ENCODE data around the gene ACTRT2. TPM values are rescaled to one million over a fixed set of nuclear protein-coding genes. Genes with fewer than 3 reads are reported as not detected.

Gene ACTRT2
- total and polyA plus RNA-seq, 10 of the 15 experiments (the other 5 are each of a cell fraction or from before 2014, with no cell fraction given) = not detected

DNA sequence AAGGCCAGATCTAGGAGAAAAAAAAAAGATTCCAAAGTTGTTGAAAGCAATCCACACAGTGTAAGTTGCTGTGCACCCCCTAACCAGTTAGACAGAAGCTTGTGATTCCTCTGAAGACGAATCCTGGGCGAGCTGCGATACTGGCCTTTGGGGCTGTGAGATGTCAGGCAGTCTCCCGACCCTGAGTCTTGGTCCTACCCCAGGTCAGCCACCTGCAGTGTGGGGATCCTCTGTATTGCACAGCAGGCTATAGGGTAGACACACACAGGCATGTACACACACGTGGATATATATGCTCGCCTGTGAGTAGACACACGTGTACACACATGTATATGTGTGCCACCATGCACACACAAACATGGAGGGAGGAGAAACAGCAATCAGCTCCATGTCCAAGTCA is 12.9 kb downstream of the ACTRT2 start (continued):
- TF ChIP-seq, protein P1, sequence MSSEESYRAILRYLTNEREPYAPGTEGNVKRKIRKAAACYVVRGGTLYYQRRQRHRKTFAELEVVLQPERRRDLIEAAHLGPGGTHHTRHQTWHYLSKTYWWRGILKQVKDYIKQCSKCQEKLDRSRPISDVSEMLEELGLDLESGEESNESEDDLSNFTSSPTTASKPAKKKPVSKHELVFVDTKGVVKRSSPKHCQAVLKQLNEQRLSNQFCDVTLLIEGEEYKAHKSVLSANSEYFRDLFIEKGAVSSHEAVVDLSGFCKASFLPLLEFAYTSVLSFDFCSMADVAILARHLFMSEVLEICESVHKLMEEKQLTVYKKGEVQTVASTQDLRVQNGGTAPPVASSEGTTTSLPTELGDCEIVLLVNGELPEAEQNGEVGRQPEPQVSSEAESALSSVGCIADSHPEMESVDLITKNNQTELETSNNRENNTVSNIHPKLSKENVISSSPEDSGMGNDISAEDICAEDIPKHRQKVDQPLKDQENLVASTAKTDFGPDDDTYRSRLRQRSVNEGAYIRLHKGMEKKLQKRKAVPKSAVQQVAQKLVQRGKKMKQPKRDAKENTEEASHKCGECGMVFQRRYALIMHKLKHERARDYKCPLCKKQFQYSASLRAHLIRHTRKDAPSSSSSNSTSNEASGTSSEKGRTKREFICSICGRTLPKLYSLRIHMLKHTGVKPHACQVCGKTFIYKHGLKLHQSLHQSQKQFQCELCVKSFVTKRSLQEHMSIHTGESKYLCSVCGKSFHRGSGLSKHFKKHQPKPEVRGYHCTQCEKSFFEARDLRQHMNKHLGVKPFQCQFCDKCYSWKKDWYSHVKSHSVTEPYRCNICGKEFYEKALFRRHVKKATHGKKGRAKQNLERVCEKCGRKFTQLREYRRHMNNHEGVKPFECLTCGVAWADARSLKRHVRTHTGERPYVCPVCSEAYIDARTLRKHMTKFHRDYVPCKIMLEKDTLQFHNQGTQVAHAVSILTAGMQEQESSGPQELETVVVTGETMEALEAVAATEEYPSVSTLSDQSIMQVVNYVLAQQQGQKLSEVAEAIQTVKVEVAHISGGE (CRISPR knock-in tag; IDR thresholded peaks at IDR 0.05) = no peak
- TF ChIP-seq, protein P2, sequence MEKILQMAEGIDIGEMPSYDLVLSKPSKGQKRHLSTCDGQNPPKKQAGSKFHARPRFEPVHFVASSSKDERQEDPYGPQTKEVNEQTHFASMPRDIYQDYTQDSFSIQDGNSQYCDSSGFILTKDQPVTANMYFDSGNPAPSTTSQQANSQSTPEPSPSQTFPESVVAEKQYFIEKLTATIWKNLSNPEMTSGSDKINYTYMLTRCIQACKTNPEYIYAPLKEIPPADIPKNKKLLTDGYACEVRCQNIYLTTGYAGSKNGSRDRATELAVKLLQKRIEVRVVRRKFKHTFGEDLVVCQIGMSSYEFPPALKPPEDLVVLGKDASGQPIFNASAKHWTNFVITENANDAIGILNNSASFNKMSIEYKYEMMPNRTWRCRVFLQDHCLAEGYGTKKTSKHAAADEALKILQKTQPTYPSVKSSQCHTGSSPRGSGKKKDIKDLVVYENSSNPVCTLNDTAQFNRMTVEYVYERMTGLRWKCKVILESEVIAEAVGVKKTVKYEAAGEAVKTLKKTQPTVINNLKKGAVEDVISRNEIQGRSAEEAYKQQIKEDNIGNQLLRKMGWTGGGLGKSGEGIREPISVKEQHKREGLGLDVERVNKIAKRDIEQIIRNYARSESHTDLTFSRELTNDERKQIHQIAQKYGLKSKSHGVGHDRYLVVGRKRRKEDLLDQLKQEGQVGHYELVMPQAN (conservative IDR thresholded peaks at IDR 0.05) = no peak

DNA sequence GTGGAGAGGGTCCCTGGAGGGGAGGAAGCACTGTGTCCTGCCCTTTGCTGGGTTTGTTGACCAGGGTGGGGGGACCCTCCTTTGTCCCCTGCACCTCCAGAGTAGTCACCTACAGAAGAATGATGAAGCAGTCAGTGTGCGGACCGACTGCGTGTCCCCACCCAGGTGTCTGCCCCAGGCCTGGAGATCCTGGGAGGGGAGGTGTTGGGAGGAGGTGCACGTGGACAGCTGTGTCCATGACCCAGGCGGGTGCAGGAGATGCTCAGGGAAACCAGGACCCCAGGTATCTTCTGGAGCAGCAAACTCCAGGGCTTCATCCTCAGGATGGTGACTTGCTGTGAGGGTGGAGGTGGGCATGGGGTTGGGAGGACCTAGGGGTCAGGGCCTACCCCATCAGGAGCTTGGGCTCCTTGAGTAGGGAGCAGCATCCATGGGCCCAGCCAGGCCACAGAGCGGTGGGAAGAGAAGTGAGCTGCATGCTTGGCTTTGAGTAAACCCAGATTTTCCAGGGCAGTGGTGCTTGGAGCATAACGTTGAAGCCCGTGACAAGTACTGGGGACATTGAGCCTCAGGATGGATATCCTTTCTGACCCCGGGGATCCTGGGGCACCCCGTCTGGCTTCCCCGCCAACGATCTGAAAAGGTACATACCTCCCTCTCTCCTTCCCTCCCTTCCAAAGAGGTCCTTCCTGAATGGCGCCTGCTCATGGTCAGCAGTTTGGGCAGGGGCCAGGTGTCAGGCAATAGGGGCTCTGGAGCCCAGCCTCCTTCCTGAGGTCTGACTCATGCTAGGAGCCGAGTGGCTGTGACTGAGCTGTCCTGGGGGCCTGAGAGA is 13.7 kb downstream of the ACTRT2 start:
- SMC1A ChIA-PET (ENCODE audit: uncharacterized antibody, unreplicated experiment) = no interaction called here
- H3K27ac ChIP-seq (ENCODE audit: control insufficient read depth, insufficient read depth) = no peak overlapping the region
- RAD21 ChIA-PET (ENCODE audit: unreplicated experiment) = no interaction called here
- H3K79me2 ChIP-seq (ENCODE audit: control insufficient read depth, insufficient read depth, low read length) = no peaks in the 10 kb centered on the region
- DNase-seq (ENCODE audit: low read depth, low spot score) (no peak), ATAC-seq (no peak), FAIRE-seq (no peak)
- WGBS (ENCODE audit: insufficient coverage, insufficient replicate concordance, low lambda C conversion rate, missing lambda C conversion rate) = 31% methylated on average over 14 of the region's 14 CpGs
- H3K36me3 ChIP-seq (ENCODE audit: control insufficient read depth in 2 of 2, insufficient read depth in 2 of 2, low read length in 1 of 2) = no peaks in the 10 kb centered on the region
- intact Hi-C loops (cut with micrococcal nuclease; ENCODE audit: unreplicated experiment) = no loop called here
- H3K27me3 ChIP-seq (replicated peaks in 1 of 2; ENCODE audit: control insufficient read depth in 2 of 2, insufficient read depth in 2 of 2, low read length in 1 of 2) = no peaks in the 10 kb centered on the region
- no peak overlapping the region for H3K4me3 ChIP-seq
- no peak overlapping the region for H3K4me2 ChIP-seq (ENCODE audit: control insufficient read depth, insufficient read depth)
- in situ Hi-C loops (cut with MboI) = no loop called here
- POLR2A ChIA-PET = no interaction called here
- no peak overlapping the region for H3K9ac ChIP-seq (ENCODE audit: control insufficient read depth, insufficient read depth, low read length)
- CTCF ChIA-PET = interaction anchor here (0.6 kb wide), 1 partner anchor 21 kb away, joined by 3 read pairs; no protein-coding TSS in a partner anchor
- no peaks in the 10 kb centered on the region for H4K20me1 ChIP-seq (ENCODE audit: control insufficient read depth, insufficient read depth)
- no peaks in the 10 kb centered on the region for H3K9me3 ChIP-seq (replicated peaks; ENCODE audit: control insufficient read depth, insufficient read depth, low read length)
- no TSS peak for BruUV-seq (replicated peaks)
- H3K4me1 ChIP-seq (ENCODE audit: control insufficient read depth, insufficient read depth, low read length) = no peaks in the 10 kb centered on the region
- no peak overlapping the region for H2AFZ ChIP-seq (ENCODE audit: control insufficient read depth, low read depth, low read length)
- TF ChIP-seq, protein P3, sequence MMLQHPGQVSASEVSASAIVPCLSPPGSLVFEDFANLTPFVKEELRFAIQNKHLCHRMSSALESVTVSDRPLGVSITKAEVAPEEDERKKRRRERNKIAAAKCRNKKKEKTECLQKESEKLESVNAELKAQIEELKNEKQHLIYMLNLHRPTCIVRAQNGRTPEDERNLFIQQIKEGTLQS (IDR thresholded peaks at IDR 0.05; ENCODE audit: borderline replicate concordance, extremely low read depth, low read depth, low read length) = no peak
- TF ChIP-seq MEF2A (IDR thresholded peaks at IDR 0.05; ENCODE audit: insufficient read depth, low read depth, low read length) (no peak), ZBED1 (IDR thresholded peaks at IDR 0.05; ENCODE audit: borderline replicate concordance) (no peak), CBX3 (IDR thresholded peaks at IDR 0.05; ENCODE audit: borderline replicate concordance, low read depth) (no peak), ZNF622 (IDR thresholded peaks at IDR 0.05) (no peak), MEF2B (IDR thresholded peaks at IDR 0.05; ENCODE audit: partially characterized antibody, poor library complexity, severe bottlenecking) (no peak), ZZZ3 (IDR thresholded peaks at IDR 0.05; ENCODE audit: control insufficient read depth, insufficient read length, low read depth) (no peak), SPI1 (IDR thresholded peaks at IDR 0.05; ENCODE audit: borderline replicate concordance, insufficient read depth, low read depth, low read length) (no peak), CBFB (IDR thresholded peaks at IDR 0.05; ENCODE audit: low read depth) (no peak), EED (IDR thresholded peaks at IDR 0.05; ENCODE audit: low read depth) (no peak)
- TF ChIP-seq, protein P4, sequence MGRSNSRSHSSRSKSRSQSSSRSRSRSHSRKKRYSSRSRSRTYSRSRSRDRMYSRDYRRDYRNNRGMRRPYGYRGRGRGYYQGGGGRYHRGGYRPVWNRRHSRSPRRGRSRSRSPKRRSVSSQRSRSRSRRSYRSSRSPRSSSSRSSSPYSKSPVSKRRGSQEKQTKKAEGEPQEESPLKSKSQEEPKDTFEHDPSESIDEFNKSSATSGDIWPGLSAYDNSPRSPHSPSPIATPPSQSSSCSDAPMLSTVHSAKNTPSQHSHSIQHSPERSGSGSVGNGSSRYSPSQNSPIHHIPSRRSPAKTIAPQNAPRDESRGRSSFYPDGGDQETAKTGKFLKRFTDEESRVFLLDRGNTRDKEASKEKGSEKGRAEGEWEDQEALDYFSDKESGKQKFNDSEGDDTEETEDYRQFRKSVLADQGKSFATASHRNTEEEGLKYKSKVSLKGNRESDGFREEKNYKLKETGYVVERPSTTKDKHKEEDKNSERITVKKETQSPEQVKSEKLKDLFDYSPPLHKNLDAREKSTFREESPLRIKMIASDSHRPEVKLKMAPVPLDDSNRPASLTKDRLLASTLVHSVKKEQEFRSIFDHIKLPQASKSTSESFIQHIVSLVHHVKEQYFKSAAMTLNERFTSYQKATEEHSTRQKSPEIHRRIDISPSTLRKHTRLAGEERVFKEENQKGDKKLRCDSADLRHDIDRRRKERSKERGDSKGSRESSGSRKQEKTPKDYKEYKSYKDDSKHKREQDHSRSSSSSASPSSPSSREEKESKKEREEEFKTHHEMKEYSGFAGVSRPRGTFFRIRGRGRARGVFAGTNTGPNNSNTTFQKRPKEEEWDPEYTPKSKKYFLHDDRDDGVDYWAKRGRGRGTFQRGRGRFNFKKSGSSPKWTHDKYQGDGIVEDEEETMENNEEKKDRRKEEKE (IDR thresholded peaks at IDR 0.05) = no peak

All from GM12878 (cell line).